Measurements from ENCODE around the gene FHOD3.

The FHOD3 gene

DNA sequence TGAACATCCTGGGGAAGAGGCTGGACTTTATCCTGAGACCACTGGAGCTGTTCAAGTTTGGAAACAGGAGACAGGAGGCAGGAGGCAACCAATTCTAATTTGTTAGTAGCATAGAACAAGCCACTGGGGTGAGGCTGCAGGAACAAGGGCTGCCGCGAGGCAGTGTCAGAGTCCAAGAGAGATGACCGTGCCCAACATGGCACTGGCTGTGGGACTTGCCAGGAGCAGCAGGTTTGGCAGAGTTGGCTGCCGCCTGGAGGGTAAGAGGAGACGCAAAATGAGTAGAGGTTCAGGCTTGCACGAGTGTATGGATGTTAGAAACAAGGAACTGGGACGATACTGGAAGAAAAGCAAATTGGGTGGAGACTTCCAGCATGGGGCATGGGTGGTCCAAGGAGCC lies 362.8 kb downstream of the FHOD3 start:
- TF ChIP-seq, protein P1, sequence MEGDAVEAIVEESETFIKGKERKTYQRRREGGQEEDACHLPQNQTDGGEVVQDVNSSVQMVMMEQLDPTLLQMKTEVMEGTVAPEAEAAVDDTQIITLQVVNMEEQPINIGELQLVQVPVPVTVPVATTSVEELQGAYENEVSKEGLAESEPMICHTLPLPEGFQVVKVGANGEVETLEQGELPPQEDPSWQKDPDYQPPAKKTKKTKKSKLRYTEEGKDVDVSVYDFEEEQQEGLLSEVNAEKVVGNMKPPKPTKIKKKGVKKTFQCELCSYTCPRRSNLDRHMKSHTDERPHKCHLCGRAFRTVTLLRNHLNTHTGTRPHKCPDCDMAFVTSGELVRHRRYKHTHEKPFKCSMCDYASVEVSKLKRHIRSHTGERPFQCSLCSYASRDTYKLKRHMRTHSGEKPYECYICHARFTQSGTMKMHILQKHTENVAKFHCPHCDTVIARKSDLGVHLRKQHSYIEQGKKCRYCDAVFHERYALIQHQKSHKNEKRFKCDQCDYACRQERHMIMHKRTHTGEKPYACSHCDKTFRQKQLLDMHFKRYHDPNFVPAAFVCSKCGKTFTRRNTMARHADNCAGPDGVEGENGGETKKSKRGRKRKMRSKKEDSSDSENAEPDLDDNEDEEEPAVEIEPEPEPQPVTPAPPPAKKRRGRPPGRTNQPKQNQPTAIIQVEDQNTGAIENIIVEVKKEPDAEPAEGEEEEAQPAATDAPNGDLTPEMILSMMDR (IDR thresholded peaks at IDR 0.05; ENCODE audit: extremely low read depth, insufficient read depth, missing control alignments), result no peak
- no peak for DNase-seq (ENCODE audit: low spot score)
- in situ Hi-C loops (cut with MboI; ENCODE audit: low pct_unique_long_range_greater_than_20kb, low sequenced_read_pairs, unreplicated experiment), result no loop called here

DNA sequence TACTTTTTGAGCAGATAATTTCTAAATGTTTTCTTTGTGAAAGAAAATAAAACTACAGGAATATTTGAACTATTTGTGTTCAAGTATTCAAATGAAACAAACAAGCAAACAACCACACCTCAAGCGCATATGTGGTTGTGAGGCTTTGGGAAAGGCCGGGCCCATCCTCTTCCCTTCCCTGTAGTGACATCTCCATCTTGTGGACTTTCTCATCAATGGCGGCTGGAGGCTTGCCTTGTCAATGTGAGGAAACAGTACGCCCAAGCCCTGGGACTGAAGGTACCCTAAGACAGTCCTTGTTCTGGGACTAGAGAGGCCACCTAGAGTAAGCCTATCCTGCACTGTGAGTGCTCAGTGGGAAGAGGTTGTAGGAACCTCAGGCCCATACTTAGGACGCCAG lies 364.5 kb downstream of the FHOD3 start:
- TF ChIP-seq, protein P1 (IDR thresholded peaks at IDR 0.05; ENCODE audit: extremely low read depth, insufficient read depth, missing control alignments), result peak; percentile 60
- no peak for DNase-seq (ENCODE audit: low spot score)
- in situ Hi-C loops (cut with MboI; ENCODE audit: low pct_unique_long_range_greater_than_20kb, low sequenced_read_pairs, unreplicated experiment), result no loop called here

DNA sequence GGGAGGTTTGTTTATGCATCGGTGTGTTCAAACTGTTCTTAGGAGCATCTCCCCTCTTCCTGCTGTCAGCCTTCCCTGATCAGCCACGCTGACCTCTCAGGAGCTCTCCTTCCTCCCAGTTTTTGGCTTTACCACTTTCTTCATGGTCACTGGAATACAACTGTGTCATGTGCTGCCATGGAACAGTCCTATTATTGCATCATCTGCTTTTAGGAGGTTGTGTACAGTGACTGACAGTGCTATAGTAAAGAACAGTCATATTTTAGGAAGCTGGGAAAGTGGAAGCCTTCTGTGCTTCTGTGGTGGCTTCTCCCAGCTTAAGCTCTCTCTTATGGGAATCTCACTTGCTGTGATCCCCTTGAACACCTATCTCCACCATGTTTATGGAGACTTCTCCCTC lies 365.8 kb downstream of the FHOD3 start:
- no peak for DNase-seq (ENCODE audit: low spot score)
- TF ChIP-seq, protein P1 (IDR thresholded peaks at IDR 0.05; ENCODE audit: extremely low read depth, insufficient read depth, missing control alignments), result no peak
- in situ Hi-C loops (cut with MboI; ENCODE audit: low pct_unique_long_range_greater_than_20kb, low sequenced_read_pairs, unreplicated experiment), result no loop called here

DNA sequence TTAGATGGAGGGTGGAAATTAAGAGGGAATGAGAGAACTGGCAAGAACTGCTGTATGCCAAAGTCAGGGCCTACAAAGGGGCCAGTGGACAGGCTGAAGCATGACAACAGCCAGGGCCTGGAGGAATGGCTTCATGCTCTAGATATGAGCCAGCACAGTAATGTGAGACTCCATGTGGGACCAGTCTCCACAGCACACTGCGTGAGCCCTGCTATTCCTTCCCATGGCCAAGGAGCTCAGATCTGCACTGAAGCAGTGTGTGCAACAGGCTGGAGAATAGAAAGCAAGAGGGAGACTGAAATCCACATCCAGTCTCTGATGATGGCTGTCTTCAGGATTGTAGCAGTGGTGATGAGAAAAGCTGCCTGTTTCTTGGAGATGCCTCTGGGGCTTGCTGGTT lies 368.4 kb downstream of the FHOD3 start:
- in situ Hi-C loops (cut with MboI; ENCODE audit: low pct_unique_long_range_greater_than_20kb, low sequenced_read_pairs, unreplicated experiment), result no loop called here
- DNase-seq (ENCODE audit: low spot score), result no peak
- TF ChIP-seq, protein P1 (IDR thresholded peaks at IDR 0.05; ENCODE audit: extremely low read depth, insufficient read depth, missing control alignments), result no peak

DNA sequence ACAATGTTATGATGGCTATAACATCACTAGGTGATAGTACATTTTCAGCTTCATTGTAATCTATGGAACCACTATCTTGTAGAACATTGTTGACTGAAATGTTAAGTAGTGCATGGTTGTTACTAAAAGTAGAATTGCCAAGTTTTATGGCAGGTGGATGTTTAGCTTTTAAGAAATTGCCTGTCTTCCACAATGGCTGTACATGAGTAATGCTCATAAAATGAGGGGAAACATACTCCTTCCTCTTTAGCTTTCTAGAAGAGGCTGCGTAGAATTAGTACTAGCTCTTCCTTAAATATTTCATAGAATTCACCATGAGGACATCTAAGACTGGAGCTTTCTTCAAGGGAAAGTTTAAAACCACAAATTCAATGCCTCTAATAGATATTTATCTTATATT lies 370.3 kb downstream of the FHOD3 start:
- TF ChIP-seq, protein P1 (IDR thresholded peaks at IDR 0.05; ENCODE audit: extremely low read depth, insufficient read depth, missing control alignments), result no peak
- no peak for DNase-seq (ENCODE audit: low spot score)
- in situ Hi-C loops (cut with MboI; ENCODE audit: low pct_unique_long_range_greater_than_20kb, low sequenced_read_pairs, unreplicated experiment), result no loop called here

DNA sequence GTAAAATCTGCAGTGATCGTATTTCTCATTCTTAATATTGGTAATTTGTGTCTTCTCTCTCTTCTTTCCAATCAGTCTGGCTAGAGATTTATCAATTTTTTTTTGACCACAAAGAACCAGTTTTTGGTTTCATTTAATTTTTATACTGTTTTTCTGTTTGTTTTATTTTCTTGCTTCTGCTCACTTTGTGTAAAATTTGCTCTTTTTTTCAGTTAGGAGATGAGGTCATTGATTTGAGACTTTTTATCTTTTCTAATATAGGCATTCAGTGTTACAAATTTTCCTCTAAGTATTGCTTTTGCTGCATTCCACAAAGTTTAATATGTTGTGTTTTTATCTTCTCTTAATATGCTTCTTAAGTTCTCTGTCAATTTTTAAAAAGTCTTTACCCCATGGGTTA lies 370.8 kb downstream of the FHOD3 start:
- DNase-seq (ENCODE audit: low spot score), result no peak
- in situ Hi-C loops (cut with MboI; ENCODE audit: low pct_unique_long_range_greater_than_20kb, low sequenced_read_pairs, unreplicated experiment), result no loop called here
- TF ChIP-seq, protein P1 (IDR thresholded peaks at IDR 0.05; ENCODE audit: extremely low read depth, insufficient read depth, missing control alignments), result no peak
